Cardiac septum (tissue), 1 donor: Measurements from ENCODE around the gene DOK3. TPM values are rescaled to one million over a fixed set of nuclear protein-coding genes. Genes with fewer than 3 reads are reported as not detected.
A peak's percentile ranks its signal among the peaks of the same experiment; 100 is the strongest.

Source experiments
- DNase-seq: peaks from one replicate; pipeline ENCODE4 v3.0.0-alpha.2; 2020; ENCODE audit warnings: low spot score
- intact Hi-C: fragments of 100-400 bp; cut with DNase I; formaldehyde crosslinking; loops from one replicate; pipeline ENCODE4 v1.14.0; 2022
- total RNA-seq: library from RNA; stranded (reverse); fragmentation: NEBNext Ultra II Directional; extraction: Animal tissue kit (Norgen Biotek cat#: 25700); gene quantifications from one replicate; pipeline ENCODE4 v1.2.1, GENCODE V29; 2021
- donor health status: DM: no; HTN: no; CAD: no.

The DOK3 gene
- total RNA-seq, 1 donor from 2014 or later, result 4.7 TPM

DNA sequence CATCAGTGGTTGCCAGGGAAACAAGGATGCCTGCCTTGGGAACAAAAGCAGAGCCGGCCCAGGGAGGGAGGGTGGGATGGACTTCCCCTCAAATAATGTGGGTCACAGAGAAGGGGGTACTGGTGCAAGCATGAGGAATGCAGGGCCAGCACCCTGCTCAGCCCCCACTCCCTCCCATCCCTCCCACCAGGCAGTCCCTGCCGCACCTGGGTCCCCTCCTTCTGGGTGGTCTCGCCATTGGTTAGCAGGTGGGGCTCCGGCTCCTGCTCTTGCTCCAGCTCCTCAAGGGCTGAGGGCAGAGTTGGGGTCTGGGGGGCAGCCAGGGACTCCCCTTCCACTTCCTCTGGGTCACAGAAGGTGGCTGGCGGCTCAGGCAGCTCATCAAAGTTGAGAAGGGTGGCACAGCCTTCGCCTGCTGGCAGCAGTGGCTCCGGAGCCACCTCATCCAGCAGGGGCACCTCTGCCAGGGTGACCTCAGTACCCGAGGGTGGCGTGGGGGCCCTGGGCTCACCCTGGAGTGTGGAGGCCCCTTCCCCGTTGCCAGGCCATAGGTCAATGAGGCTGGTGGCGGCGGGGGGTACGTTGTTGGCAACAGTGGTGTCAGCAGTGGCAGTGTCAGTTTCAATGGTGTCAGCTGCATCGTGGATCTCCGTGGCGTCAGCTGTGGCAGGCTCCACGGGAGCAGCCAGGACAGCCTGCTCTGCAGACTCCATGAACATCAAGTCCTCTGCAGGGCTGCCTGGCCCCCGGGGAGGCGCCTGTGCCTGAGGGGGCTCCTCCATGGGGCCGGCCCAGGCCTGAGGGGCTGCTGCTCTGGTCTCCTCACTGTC lies 51.6 kb downstream of the DOK3 start:
- DNase-seq, result no peak
- intact Hi-C loops, result loop anchor here (2.0 to 10.0 kb wide), 3 partner anchors 21 to 143 kb away; partner anchors contain the start of genes GRK6 and MXD3

DNA sequence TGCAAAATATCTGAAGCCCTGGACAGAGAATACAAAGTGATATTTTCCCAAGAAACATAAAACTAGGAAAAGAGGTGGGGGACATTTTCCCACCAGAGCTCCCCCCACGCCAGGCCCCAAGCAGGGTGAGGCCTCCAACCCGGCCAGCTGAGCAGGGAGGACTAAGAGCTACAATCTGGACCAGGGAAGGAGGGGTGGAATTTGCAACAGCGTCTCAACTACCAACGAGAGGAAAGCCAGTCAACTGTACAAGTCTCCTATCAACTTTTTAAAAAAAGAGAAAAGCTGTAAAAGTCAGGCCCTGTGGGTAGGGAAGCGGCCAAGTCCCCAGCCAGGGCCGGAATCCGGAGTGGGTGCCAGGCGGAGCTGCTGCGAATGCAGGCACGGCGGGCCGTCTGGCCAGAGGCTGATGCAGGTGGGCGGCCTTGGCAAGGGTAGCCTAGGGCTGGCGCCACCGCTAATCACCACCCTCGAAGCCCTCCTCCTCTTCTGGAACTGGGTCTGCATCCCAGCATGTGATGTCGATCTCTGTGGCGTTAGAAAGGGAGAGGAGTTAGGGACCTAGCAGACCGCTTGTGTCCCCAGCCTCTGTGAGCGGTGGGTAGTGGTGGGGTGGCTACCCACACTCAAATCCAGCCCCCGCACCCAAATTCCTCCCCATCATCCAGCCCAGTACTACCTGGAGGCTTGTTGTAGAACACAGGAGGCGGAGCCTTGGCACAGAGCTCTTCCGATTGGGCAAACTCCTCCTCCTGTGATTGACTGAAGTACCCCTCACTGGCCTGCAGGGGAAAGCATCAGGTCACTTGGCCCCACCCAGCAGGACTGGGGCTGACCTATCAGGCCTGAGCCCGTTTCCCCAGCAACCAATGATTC lies 52.4 kb downstream of the DOK3 start:
- DNase-seq, result no peak
- intact Hi-C loops, result loop anchor here (2.0 to 10.0 kb wide), 3 partner anchors 22 to 142 kb away; partner anchors contain the start of genes GRK6 and MXD3

DNA sequence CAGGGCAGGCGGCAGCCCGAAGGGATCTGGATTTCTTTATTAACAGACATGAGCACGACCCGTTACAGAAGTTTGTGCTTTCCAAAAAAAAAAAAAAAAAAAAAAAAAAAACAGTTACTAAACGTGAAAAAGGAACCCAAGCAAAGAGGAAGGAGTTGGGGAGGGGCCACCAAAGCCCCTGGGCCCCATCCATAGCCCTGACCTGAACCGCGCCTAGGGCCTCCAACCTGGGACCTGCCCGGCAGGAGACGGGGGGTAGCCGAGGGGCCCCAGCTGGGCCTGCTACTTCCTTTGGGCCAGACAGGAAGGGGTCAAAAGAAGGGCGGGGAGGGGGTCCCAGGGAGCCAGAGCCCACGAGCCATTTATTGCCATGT lies 53.0 kb downstream of the DOK3 start:
- intact Hi-C loops, result loop anchor here (2.0 to 10.0 kb wide), 3 partner anchors 22 to 142 kb away; partner anchors contain the start of genes GRK6 and MXD3
- DNase-seq, result no peak

DNA sequence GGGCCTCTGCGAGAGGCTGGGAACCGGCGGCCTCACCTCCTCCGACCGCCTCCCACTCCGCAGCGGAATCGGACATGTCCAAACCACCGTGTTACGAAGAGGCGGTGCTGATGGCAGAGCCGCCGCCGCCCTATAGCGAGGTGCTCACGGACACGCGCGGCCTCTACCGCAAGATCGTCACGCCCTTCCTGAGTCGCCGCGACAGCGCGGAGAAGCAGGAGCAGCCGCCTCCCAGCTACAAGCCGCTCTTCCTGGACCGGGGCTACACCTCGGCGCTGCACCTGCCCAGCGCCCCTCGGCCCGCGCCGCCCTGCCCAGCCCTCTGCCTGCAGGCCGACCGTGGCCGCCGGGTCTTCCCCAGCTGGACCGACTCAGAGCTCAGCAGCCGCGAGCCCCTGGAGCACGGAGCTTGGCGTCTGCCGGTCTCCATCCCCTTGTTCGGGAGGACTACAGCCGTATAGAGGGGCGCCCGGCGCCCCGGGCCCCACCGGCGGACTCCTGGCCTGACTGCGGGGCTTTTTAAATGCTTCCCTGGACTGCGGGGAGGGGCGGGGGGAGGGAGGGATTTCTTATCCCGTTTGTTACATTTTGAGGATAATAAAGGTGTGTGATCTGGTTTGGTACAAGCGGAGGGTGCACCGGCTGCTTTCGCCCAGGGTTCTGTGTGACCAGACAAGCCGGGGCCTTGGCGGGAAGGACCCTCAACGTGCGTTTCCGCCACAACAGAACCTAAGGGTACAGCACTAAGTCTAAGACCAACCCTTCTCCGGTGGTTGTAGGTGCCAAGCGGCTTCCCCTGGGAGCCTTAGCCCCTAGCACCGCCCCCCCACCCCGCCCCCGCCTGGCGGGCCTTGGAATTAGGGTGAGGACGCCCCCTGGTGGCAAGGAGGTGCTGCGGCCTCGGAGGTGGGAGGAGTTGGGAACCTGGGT lies 53.7 kb downstream of the DOK3 start:
- peak; percentile 95 for DNase-seq
- intact Hi-C loops, result loop anchor here (1.0 to 10.0 kb wide), 4 partner anchors 23 to 141 kb away; partner anchors contain the start of genes GRK6, MXD3 and PDLIM7

GRCh38 chr5:177455036-177455660 lies 54.5 kb downstream of the DOK3 start:
- intact Hi-C loops, result loop anchor here (1.0 to 10.0 kb wide), 2 partner anchors 42 to 140 kb away; partner anchors contain the start of genes MXD3 and PDLIM7
- peak; percentile 89 for DNase-seq

DNA sequence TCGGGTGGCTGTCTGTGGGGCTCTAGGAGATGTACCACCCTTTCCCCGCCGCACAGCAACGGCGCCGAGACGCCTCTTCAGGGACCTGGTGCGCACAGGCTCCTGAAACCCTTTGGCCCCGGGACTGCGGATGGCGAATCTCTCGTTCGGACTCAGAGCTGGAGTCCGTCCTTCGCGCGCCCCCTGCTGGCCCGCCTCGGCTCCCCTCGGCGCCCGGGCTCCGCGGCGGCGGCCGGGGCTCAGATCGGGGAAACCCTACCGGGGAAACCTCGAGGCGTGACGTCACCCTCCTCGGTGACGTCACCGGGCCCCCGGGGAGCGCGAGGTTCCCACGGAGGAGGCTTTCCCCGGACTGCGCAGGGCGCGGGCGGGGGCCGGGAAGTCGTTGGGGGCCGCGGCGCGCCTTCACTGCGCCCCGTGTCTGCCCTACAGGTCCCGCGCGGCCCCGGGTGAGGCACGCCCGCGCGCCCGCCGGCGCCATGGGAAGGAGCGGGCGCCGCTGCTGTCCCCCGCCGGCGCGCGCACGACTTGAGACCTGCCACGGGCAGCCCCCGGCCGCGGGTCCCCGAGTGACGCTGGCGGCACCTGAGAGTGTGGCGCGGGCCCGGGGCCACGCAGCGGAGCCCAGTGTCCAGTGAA lies 55.1 kb downstream of the DOK3 start:
- peak; percentile 95 for DNase-seq
- intact Hi-C loops, result loop anchor here (1.0 to 10.0 kb wide), 4 partner anchors 43 to 140 kb away; partner anchors contain the start of genes MXD3 and PDLIM7

- DNase-seq, result no peak
- intact Hi-C loops, result loop anchor here (1.0 to 10.0 kb wide), 3 partner anchors 50 to 139 kb away; partner anchors contain the start of gene MXD3
Observed at GRCh38 chr5:177453852-177454396, 55.7 kb downstream of the DOK3 start.

DNA sequence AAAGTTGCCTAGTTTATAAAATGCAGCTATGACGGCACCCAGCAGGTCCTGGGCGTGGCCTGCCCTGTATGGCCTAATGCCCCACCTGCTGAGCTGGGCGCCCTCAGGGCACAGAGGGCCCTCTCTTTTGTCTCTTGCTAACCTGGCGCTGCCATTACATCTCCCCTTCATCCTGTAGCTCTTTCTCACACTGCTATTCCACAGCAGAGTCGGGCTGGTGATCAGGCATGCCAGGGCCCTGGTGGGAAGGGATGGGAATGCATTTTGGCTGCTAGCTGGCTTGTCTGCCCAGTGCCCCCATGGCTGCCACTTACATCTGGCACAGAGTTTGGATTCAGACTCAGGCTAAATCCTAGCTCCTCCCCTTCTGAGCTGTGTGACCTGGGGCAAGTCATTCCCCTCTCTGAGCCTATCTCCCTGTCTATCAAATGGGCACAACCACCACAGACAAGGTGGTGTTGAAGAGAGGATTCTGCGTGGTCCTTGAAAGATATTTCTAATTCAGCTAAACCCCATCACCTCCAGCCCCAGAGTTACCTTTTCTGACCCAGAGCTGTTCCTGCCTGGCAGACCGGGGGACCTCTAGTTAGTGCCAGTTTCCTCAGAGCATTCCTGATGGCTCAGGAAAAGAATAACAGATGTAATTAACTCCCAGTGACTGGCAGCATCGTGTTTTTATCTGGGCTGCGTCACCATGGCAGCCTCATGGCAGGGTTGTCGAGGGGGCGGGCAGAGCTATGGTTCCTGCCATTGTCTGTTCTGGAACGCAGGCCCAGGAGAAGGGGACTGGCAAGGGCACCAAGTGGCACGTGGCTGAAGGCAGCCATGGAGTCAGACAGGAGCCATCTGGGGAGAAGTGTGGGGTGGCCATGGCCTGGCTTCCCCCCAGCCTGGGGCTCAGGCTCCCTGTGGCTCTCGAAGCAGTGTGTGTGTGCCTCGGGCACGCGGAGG lies 56.7 kb downstream of the DOK3 start:
- no peak for DNase-seq
- intact Hi-C loops, result loop anchor here (10.0 kb wide), 1 partner anchor 138 kb away; the partner anchor contains the start of gene MXD3

Other genes with a start within 250 kb of the DOK3 start
- 19.0 TPM for gene RAB24, start 206.1 kb downstream of the DOK3 start, total RNA-seq
- gene PRELID1, start 206.0 kb downstream of the DOK3 start, total RNA-seq, result 49.8 TPM
- 1.9 TPM for gene MXD3, start 197.9 kb downstream of the DOK3 start, total RNA-seq
- 67.5 TPM for gene LMAN2, start 158.2 kb downstream of the DOK3 start, total RNA-seq
- 4.3 TPM for gene RGS14, start 151.9 kb downstream of the DOK3 start, total RNA-seq
- gene SLC34A1, start 125.4 kb downstream of the DOK3 start, total RNA-seq, result not detected
- not detected for gene PFN3, start 109.2 kb downstream of the DOK3 start, total RNA-seq
- gene F12, start 100.3 kb downstream of the DOK3 start, total RNA-seq, result not detected
- 20.2 TPM for gene GRK6, start 83.2 kb downstream of the DOK3 start, total RNA-seq
- 5.1 TPM for gene PRR7, start 63.0 kb downstream of the DOK3 start, total RNA-seq
- gene DBN1, start 36.2 kb downstream of the DOK3 start, total RNA-seq, result 27.5 TPM
- gene PDLIM7, start 12.2 kb downstream of the DOK3 start, total RNA-seq, result 133 TPM
- 37.9 TPM for gene DDX41, start 7.1 kb upstream of the DOK3 start, total RNA-seq
- 25.4 TPM for gene FAM193B, start 44.7 kb upstream of the DOK3 start, total RNA-seq
- 94.9 TPM for gene TMED9, start 82.4 kb upstream of the DOK3 start, total RNA-seq
- gene B4GALT7, start 90.3 kb upstream of the DOK3 start, total RNA-seq, result 16.1 TPM